Measurements from ENCODE around the gene THSD7B. TPM values are rescaled to one million over a fixed set of nuclear protein-coding genes. Genes with fewer than 3 reads are reported as not detected.
A peak's percentile ranks its signal among the peaks of the same experiment; 100 is the strongest.

THSD7B gene
- total and polyA plus RNA-seq, 2 of the 8 experiments (the other 6 are each of a cell fraction or from before 2014, with no cell fraction given): 0.60 to 2.9 TPM

DNA sequence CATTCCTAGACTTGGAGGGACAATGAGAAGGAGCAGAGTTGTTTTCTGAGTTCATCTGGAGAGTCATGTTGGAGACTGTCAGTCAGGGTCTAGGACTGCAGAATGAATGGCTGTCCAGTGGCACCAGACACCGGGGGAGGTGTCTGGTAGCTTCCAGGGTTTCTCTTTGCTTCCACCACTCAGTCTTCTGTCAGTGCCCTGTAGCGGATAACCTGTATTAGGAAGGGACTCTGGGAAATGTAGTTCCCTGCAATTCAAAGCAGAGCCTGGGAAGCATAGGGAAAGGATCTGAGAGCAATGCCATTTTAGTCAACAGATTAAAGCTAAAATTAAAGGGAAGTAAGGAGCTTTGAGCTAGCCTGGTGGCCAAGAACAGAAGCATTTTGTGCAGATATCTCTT lies 257.9 kb downstream of the THSD7B start:
- Histone ChIP-seq H3K36me3 (ENCODE audit: control insufficient read depth in 2 of 4, insufficient read depth in 4 of 4, low read length in 3 of 4) (no peaks in the 10 kb centered on the region), H3K79me1 (ENCODE audit: low read depth, low read length) (no peaks in the 10 kb centered on the region), H4K20me1 (replicated peaks in 1 of 2; ENCODE audit: control insufficient read depth in 1 of 2, insufficient read depth in 2 of 2, low read length in 2 of 2) (no peaks in the 10 kb centered on the region)

More for the DNA sequence above, 257.9 kb downstream of the THSD7B start:
- DNase-seq (ENCODE audit: low read depth in 1 of 2, low spot score in 2 of 2) (no peak), FAIRE-seq (no peak)
- 0 out of 2 replicates have a peak, but pooled peaks cover 1% of the 10 kb centered on the region for H3K23me2 ChIP-seq (ENCODE audit: low read depth, low read length)
- no peak overlapping the region for H2BK120ac ChIP-seq (replicated peaks; ENCODE audit: low read depth, low read length)
- no peak overlapping the region for H3K27ac ChIP-seq (ENCODE audit: low read depth, low read length)
- ChIA-PET POLR2A (ENCODE audit: partially characterized antibody) (no interaction called here), CTCF (ENCODE audit: partially characterized antibody) (interaction anchor here (1.0 kb wide), 1 partner anchor 91 kb away, joined by 3 read pairs; no protein-coding TSS in a partner anchor)
- no peak overlapping the region for H3K4me3 ChIP-seq (ENCODE audit: extremely low read depth in 1 of 4, insufficient read depth in 2 of 4, low read depth in 3 of 4, low read length in 4 of 4)
- no peak overlapping the region for H3K23ac ChIP-seq (ENCODE audit: insufficient read length)
- H2BK12ac ChIP-seq (ENCODE audit: low read depth, low read length): no peak overlapping the region
- H3K79me2 ChIP-seq (ENCODE audit: control insufficient read depth in 1 of 2, insufficient read depth in 2 of 2, low read length in 2 of 2): no peaks in the 10 kb centered on the region
- no peak overlapping the region for H4K5ac ChIP-seq (ENCODE audit: insufficient read length, low read depth, low read length)
- H2AFZ ChIP-seq (ENCODE audit: low read length): no peak overlapping the region
- H4K91ac ChIP-seq (replicated peaks; ENCODE audit: insufficient read length, low read length): no peak overlapping the region
- WGBS, 2 experiments (ENCODE audit: extremely low coverage in 1 of 2, insufficient coverage in 1 of 2, insufficient read length in 1 of 2, insufficient replicate concordance in 2 of 2, low coverage in 1 of 2, low lambda C conversion rate in 2 of 2, missing lambda C conversion rate in 1 of 2): 65% methylated on average over 2 of the region's 2 CpGs; no CpG with 5 or more reads in 1 of the 2 experiments
- H4K8ac ChIP-seq (ENCODE audit: extremely low read depth, insufficient read depth, low read length): no peak overlapping the region
- no peak overlapping the region for H3K14ac ChIP-seq (ENCODE audit: insufficient read length)
- H3K4me2 ChIP-seq (ENCODE audit: insufficient read depth in 1 of 2, low read depth in 2 of 2, low read length in 2 of 2): no peak overlapping the region
- no peaks in the 10 kb centered on the region for H3K27me3 ChIP-seq (replicated peaks in 1 of 4; ENCODE audit: control insufficient read depth in 3 of 4, extremely low read depth in 1 of 4, insufficient read depth in 3 of 4, low read length in 3 of 4)
- peaks cover 0 to 3% (median 0%) of the 10 kb centered on the region in 4 experiments; a peak in 1 of 7 replicates for H3K4me1 ChIP-seq (replicated peaks in 1 of 4; ENCODE audit: control insufficient read depth in 3 of 4, insufficient read depth in 4 of 4, low read length in 3 of 4)
- TF ChIP-seq SIX5 (IDR thresholded peaks at IDR 0.05; ENCODE audit: low read depth, low read length) (peak; percentile 54), SUZ12 (IDR thresholded peaks at IDR 0.05; ENCODE audit: low read length) (no peak)
- no peak overlapping the region for H2BK5ac ChIP-seq (ENCODE audit: low read depth, low read length)
- no peak overlapping the region for H3K18ac ChIP-seq (ENCODE audit: extremely low read depth, low read length)
- H3K56ac ChIP-seq (replicated peaks; ENCODE audit: insufficient read length, low read depth, low read length): no peak overlapping the region
- no peaks in the 10 kb centered on the region for H3K9me3 ChIP-seq (ENCODE audit: insufficient read depth in 2 of 2, low read depth in 1 of 2, low read length in 1 of 2)
- no peak overlapping the region for H2BK20ac ChIP-seq (ENCODE audit: low read length)
- H3K4ac ChIP-seq (replicated peaks; ENCODE audit: insufficient read length, low read depth, low read length): no peak overlapping the region
- H2BK15ac ChIP-seq (ENCODE audit: low read length): no peak overlapping the region
- H3K9ac ChIP-seq (replicated peaks in 1 of 4; ENCODE audit: extremely low read depth in 1 of 4, low read depth in 3 of 4, low read length in 3 of 4): no peak overlapping the region
- H2AK5ac ChIP-seq (ENCODE audit: low read depth, low read length): no peak overlapping the region
